K562 (cell line): ENCODE results near the gene CYP4V2. TPM values are rescaled to one million over a fixed set of nuclear protein-coding genes. Genes with fewer than 3 reads are reported as not detected.

Experiments
- ATAC-seq: fragments of 200-7000 bp; cut with Tn5 transposase; 3 replicates; pipeline ENCODE4 v1.9.1; 2020; ENCODE audit warnings: moderate library complexity
- BruUV-seq: library from RNA; stranded (reverse); fragments of 400-500 nt; replicated peaks from 2 replicates; lab custom pipeline; 2021; lab: Mats Ljungman, UMichigan
- CTCF ChIA-PET: fragments of 300-600 bp; formaldehyde crosslinking; extraction: SDS; loops from one replicate; lab custom pipeline; 2021; ENCODE audit warnings: low intra/inter-chr PET ratio; lab: Yijun Ruan, JAX
- POLR2A ChIA-PET: fragments of 300-600, 350-650 bp; sonication (Branson Sonifier 250); formaldehyde crosslinking; extraction: SDS; loops from one replicate; lab custom pipeline; 2021; ENCODE audit warnings: antibody characterized with exemption, inconsistent platforms; lab: Yijun Ruan, JAX
- DNase-seq, 4 experiments: peaks; one replicate each; pipeline versions ENCODE4 v3.0.0 to v3.0.0-alpha.2; 2011 to 2018; ENCODE audit warnings: low spot score in 3 of 4, mixed read lengths in 3 of 4; ENCODE audit errors: extremely low read depth in 1 of 4
- FAIRE-seq: peaks from 2 replicates; lab custom pipeline; 2011; peaks lifted over from hg19 to GRCh38; lab: Jason Lieb, UNC
- H2AFZ ChIP-seq: 2 replicates; pipeline ENCODE4 v1.6.0; 2011; ENCODE audit warnings: low read depth, low read length, control low read depth, inconsistent platforms
- H3K27ac ChIP-seq: fragments of 200-600 bp; 3 replicates; pipeline ENCODE4 v1.8.0; 2011; ENCODE audit warnings: low read depth, mild to moderate bottlenecking, control low read depth, inconsistent platforms, low read length, moderate library complexity, mixed read lengths; ENCODE audit errors: extremely low read depth
- H3K27me3 ChIP-seq, 2 experiments: fragments of 300-600 bp in 1 of 2; 2 replicates in 1 of 2; 3 replicates in 1 of 2; pipeline versions ENCODE4 v1.6.0 to v1.8.0; 2011; ENCODE audit warnings: inconsistent platforms in 2 of 2, low read length in 2 of 2, mild to moderate bottlenecking in 1 of 2, mixed read lengths in 1 of 2, moderate library complexity in 1 of 2; ENCODE audit not compliant: control insufficient read depth in 2 of 2, insufficient read depth in 2 of 2
- H3K36me3 ChIP-seq: fragments of 300-600 bp; 3 replicates; pipeline ENCODE4 v1.8.0; 2011; ENCODE audit warnings: mild to moderate bottlenecking, low read length, inconsistent platforms; ENCODE audit not compliant: control insufficient read depth, insufficient read depth
- H3K4me1 ChIP-seq, 2 experiments: fragments of 200-600 bp in 1 of 2; replicated peaks in 1 of 2; 2 replicates in 1 of 2; 3 replicates in 1 of 2; pipeline versions ENCODE4 v1.5.1 to v1.8.0; 2011; ENCODE audit warnings: inconsistent platforms in 2 of 2, low read length in 2 of 2, mild to moderate bottlenecking in 1 of 2, mixed read lengths in 1 of 2, moderate library complexity in 1 of 2; ENCODE audit not compliant: control insufficient read depth in 2 of 2, insufficient read depth in 2 of 2
- H3K4me2 ChIP-seq: 2 replicates; pipeline ENCODE4 v1.6.1; 2011; ENCODE audit warnings: low read length, control low read depth, inconsistent platforms, mixed read lengths; ENCODE audit not compliant: insufficient read depth
- H3K4me3 ChIP-seq: fragments of 200-600 bp; sonication (generic), shearing (Covaris generic); 2 replicates; pipeline ENCODE4 v1.5.1; 2016; ENCODE audit warnings: control low read depth, inconsistent platforms
- H3K79me2 ChIP-seq: fragments of 200-600 bp; 3 replicates; pipeline ENCODE4 v1.8.0; 2011; ENCODE audit warnings: low read length, inconsistent platforms; ENCODE audit not compliant: control insufficient read depth, insufficient read depth
- H3K9ac ChIP-seq, 2 experiments: 2 replicates each; pipeline versions ENCODE4 v1.6.0 to v1.6.1; 2011; ENCODE audit warnings: low read depth in 2 of 2, low read length in 2 of 2, control low read depth in 1 of 2, inconsistent platforms in 1 of 2, mild to moderate bottlenecking in 1 of 2, mixed read lengths in 1 of 2; ENCODE audit not compliant: insufficient read depth in 1 of 2
- H3K9me1 ChIP-seq: one replicate; pipeline ENCODE4 v1.6.0; 2011; ENCODE audit warnings: inconsistent platforms, mild to moderate bottlenecking, low read length, moderate library complexity; ENCODE audit not compliant: control insufficient read depth, insufficient read depth
- H3K9me3 ChIP-seq: replicated peaks from 2 replicates; pipeline ENCODE4 v1.5.1; 2011; ENCODE audit warnings: low read depth, low read length, inconsistent platforms; ENCODE audit not compliant: control insufficient read depth, insufficient read depth
- H4K20me1 ChIP-seq: replicated peaks from 2 replicates; pipeline ENCODE4 v1.6.1; 2011; ENCODE audit warnings: low read length, inconsistent platforms, mixed read lengths; ENCODE audit not compliant: control insufficient read depth, insufficient read depth
- CBX1 ChIP-seq: sonication (generic); IDR thresholded peaks from 2 replicates; pipeline ENCODE4 v1.6.1; 2016; ENCODE audit warnings: antibody characterized with exemption, low read depth, mild to moderate bottlenecking
- CBX3 ChIP-seq, 2 experiments: IDR thresholded peaks; 1 replicate in 1 of 2; 2 replicates in 1 of 2; pipeline ENCODE4 v1.6.1; 2012; ENCODE audit warnings: inconsistent platforms in 2 of 2, low read length in 2 of 2, borderline replicate concordance in 1 of 2, control low read depth in 1 of 2
- KDM1A ChIP-seq, 2 experiments: fragments of 450-650 bp; IDR thresholded peaks; 2 replicates each; pipeline ENCODE4 v1.6.1; 2016; ENCODE audit warnings: mild to moderate bottlenecking in 2 of 2
- PYGO2 ChIP-seq: fragments of 450-650 bp; IDR thresholded peaks from 2 replicates; pipeline ENCODE4 v1.6.1; 2016; ENCODE audit warnings: mild to moderate bottlenecking, missing genetic modification characterization, moderate library complexity, missing compliant biosample characterization
- RFX1 ChIP-seq: fragments of 450-650 bp; IDR thresholded peaks from 2 replicates; pipeline ENCODE4 v1.6.1; 2016; ENCODE audit warnings: mild to moderate bottlenecking, moderate library complexity
- ZFP30 ChIP-seq: fragments of 250-450 bp; sonication (Bioruptor Pico); IDR thresholded peaks from 2 replicates; pipeline ENCODE4 v1.8.0; 2022; ENCODE audit warnings: moderate library complexity, mild to moderate bottlenecking, inconsistent platforms, borderline replicate concordance
- WGBS: fragments of 100-300 bp; shearing (Covaris generic); methylation state at CpG from one replicate; pipeline ENCODE4 v1.1.6; 2016; ENCODE audit warnings: low coverage, mixed read lengths; ENCODE audit not compliant: insufficient coverage; ENCODE audit errors: missing lambda C conversion rate; 5-methylcytosine and 5-hydroxymethylcytosine counted together
- in situ Hi-C: fragments of 300-500 bp; cut with MboI; formaldehyde crosslinking; loops from 4 replicates; pipeline ENCODE4 v1.15.0; 2018; ENCODE audit warnings: inconsistent platforms, mixed read lengths
- intact Hi-C: fragments of 100-400 bp; cut with micrococcal nuclease; formaldehyde crosslinking; loops from 2 replicates; pipeline ENCODE4 v1.14.2; 2022
- polyA plus RNA-seq, 8 experiments: library from polyadenylated mRNA; depleted of rRNA in 4 of 8; stranded (reverse) in 5 of 8; unstranded in 3 of 8; fragments of >200 nt; fragmentation: Nextera tagmentation in 2 of 8; fragmentation: Illumina TruSeq in 1 of 8; extraction: Ambion mirVana in 2 of 8; extraction: Trizol in 1 of 8; gene quantifications; 2 replicates each; pipeline versions ENCODE4 v1.2.1 to v1.2.3, GENCODE V29; 2011 to 2014; ENCODE audit warnings: inconsistent platforms in 1 of 8, missing spikeins in 1 of 8
- total RNA-seq, 7 experiments: library from RNA; depleted of rRNA in 6 of 7; stranded (reverse); fragments of >200 nt in 6 of 7; fragmentation: Illumina TruSeq in 2 of 7; extraction: Trizol in 2 of 7; gene quantifications; 2 replicates each; pipeline versions ENCODE4 v1.2.1 to v1.2.3, GENCODE V29; 2011 to 2021; ENCODE audit warnings: low replicate concordance in 1 of 7
- TF ChIP-seq, protein P1 (sequence below): fragments of 450-650 bp; IDR thresholded peaks from 2 replicates; pipeline ENCODE4 v1.6.1; 2016
- TF ChIP-seq, protein P2 (sequence below): fragments of 250-450 bp; sonication (Bioruptor Pico); IDR thresholded peaks from 2 replicates; pipeline ENCODE4 v1.8.0; 2021; ENCODE audit warnings: moderate library complexity, mild to moderate bottlenecking, inconsistent platforms
- TF ChIP-seq, protein P3 (sequence below): sonication (generic); formaldehyde crosslinking; IDR thresholded peaks from 2 replicates; pipeline ENCODE4 v1.8.0; 2022; ENCODE audit warnings: missing genetic modification reagents, mild to moderate bottlenecking, moderate library complexity, borderline replicate concordance
- TF ChIP-seq, protein P4 (sequence below): sonication (generic); formaldehyde crosslinking; IDR thresholded peaks from 2 replicates; pipeline ENCODE4 v1.5.0; 2020; ENCODE audit warnings: missing genetic modification reagents

The CYP4V2 gene
- total and polyA plus RNA-seq, 9 of the 15 experiments (the other 6 are each of a cell fraction or from before 2014, with no cell fraction given), result 1.1 to 8.3 (median 3.9) TPM

DNA sequence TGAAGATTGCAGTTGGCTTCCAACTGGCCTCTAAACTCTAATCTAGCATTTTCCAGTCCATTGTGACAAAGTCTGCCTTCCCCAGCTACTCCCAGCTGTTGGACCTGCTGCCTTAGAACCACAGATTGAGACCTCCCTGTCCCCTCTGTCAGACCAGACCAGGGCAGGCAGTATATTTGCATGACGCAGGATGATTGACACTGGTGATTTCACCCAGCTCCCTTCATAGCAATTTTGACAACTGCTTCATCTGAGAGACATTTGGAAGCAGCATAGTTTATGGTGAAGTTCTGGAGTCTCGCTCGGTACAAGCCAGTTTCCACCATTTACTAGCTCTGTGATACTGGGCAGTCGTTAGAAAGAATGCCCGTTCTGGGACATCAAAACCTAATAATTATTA is 2.5 kb downstream of the CYP4V2 start:
- Histone ChIP-seq H3K27ac (no peak overlapping the region), H3K36me3 (no peaks in the 10 kb centered on the region), H3K27me3 (no peaks in the 10 kb centered on the region), H3K9me3 (no peaks in the 10 kb centered on the region), H3K79me2 (peaks cover 23% of the 10 kb centered on the region), H2AFZ (no peak overlapping the region), H3K4me2 (0 out of 2 replicates have a peak overlapping the region, but pooled peaks have one; percentile 9), H3K4me3 (no peak overlapping the region), H3K9ac (no peak overlapping the region), H3K9me1 (no peaks in the 10 kb centered on the region), H3K4me1 (peaks cover 13 to 16% of the 10 kb centered on the region in 2 experiments), H4K20me1 (no peaks in the 10 kb centered on the region)
- FAIRE-seq (no peak), ATAC-seq (no peak), DNase-seq (no peak)
- BruUV-seq, result no TSS peak
- intact Hi-C loops (no loop called here), in situ Hi-C loops (no loop called here)
- CTCF ChIA-PET, result no interaction called here
- POLR2A ChIA-PET, result interaction anchor here (0.6 kb wide), 1 partner anchor 372 kb away, joined by 3 read pairs; no protein-coding TSS in a partner anchor
- WGBS, result 94% methylated on average over 5 of the region's 5 CpGs
- TF ChIP-seq CBX1, result no peak
- TF ChIP-seq, protein P1, sequence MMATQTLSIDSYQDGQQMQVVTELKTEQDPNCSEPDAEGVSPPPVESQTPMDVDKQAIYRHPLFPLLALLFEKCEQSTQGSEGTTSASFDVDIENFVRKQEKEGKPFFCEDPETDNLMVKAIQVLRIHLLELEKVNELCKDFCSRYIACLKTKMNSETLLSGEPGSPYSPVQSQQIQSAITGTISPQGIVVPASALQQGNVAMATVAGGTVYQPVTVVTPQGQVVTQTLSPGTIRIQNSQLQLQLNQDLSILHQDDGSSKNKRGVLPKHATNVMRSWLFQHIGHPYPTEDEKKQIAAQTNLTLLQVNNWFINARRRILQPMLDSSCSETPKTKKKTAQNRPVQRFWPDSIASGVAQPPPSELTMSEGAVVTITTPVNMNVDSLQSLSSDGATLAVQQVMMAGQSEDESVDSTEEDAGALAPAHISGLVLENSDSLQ, result peak; percentile 82

DNA sequence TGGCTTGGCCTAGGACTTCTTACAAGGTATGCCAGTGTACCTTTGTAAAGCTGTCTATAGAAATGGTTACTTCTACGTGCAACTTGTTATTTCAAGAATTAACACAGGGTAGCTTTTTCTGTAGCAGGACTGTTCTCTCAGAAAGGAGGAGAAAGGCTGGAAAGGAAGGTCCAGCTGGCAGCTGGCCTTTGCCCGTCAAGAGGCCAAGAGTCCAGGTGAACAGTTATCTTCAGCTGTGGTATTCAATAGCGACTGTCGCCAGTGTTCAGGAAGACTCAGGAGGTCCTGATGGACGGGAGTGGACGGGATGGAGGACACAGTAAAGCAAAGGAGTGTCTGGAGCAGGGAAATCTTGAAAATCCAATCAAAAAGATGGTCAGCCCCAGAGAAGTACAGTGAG is 4.7 kb downstream of the CYP4V2 start:
- Histone ChIP-seq H4K20me1 (no peaks in the 10 kb centered on the region), H3K27me3 (no peaks in the 10 kb centered on the region), H3K9me1 (no peaks in the 10 kb centered on the region), H3K36me3 (no peaks in the 10 kb centered on the region)
- POLR2A ChIA-PET, result no interaction called here
- TF ChIP-seq, protein P2, sequence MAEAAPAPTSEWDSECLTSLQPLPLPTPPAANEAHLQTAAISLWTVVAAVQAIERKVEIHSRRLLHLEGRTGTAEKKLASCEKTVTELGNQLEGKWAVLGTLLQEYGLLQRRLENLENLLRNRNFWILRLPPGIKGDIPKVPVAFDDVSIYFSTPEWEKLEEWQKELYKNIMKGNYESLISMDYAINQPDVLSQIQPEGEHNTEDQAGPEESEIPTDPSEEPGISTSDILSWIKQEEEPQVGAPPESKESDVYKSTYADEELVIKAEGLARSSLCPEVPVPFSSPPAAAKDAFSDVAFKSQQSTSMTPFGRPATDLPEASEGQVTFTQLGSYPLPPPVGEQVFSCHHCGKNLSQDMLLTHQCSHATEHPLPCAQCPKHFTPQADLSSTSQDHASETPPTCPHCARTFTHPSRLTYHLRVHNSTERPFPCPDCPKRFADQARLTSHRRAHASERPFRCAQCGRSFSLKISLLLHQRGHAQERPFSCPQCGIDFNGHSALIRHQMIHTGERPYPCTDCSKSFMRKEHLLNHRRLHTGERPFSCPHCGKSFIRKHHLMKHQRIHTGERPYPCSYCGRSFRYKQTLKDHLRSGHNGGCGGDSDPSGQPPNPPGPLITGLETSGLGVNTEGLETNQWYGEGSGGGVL (CRISPR knock-in tag), result no peak
- TF ChIP-seq CBX3 (IDR thresholded peaks at IDR 0.05; ENCODE audit: borderline replicate concordance in 1 of 2, low read length in 2 of 2) (no peak), PYGO2 (tag) (no peak), ZFP30 (CRISPR knock-in tag) (no peak), KDM1A (IDR thresholded peaks at IDR 0.05) (no peak), RFX1 (no peak)
- TF ChIP-seq, protein P3, sequence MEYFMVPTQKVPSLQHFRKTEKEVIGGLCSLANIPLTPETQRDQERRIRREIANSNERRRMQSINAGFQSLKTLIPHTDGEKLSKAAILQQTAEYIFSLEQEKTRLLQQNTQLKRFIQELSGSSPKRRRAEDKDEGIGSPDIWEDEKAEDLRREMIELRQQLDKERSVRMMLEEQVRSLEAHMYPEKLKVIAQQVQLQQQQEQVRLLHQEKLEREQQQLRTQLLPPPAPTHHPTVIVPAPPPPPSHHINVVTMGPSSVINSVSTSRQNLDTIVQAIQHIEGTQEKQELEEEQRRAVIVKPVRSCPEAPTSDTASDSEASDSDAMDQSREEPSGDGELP (CRISPR knock-in tag), result no peak
- TF ChIP-seq, protein P4, sequence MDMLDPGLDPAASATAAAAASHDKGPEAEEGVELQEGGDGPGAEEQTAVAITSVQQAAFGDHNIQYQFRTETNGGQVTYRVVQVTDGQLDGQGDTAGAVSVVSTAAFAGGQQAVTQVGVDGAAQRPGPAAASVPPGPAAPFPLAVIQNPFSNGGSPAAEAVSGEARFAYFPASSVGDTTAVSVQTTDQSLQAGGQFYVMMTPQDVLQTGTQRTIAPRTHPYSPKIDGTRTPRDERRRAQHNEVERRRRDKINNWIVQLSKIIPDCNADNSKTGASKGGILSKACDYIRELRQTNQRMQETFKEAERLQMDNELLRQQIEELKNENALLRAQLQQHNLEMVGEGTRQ (CRISPR knock-in tag), result no peak
- TF ChIP-seq, all 486 proteins: peak for 0
- no peak overlapping the region for H3K4me3 ChIP-seq
- H3K9me3 ChIP-seq, result no peaks in the 10 kb centered on the region
- intact Hi-C loops (no loop called here), in situ Hi-C loops (no loop called here)
- no TSS peak for BruUV-seq
- H3K9ac ChIP-seq, result no peak overlapping the region
- no peak overlapping the region for H2AFZ ChIP-seq
- WGBS, result 85% methylated on average over 6 of the region's 6 CpGs
- no peak for ATAC-seq
- FAIRE-seq, result no peak
- DNase-seq, result no peak
- H3K27ac ChIP-seq, result no peak overlapping the region
- H3K4me2 ChIP-seq, result no peak overlapping the region
- peaks cover 0 to 10% of the 10 kb centered on the region in 2 experiments; a peak in 2 of 5 replicates for H3K4me1 ChIP-seq
- CTCF ChIA-PET, result no interaction called here
- H3K79me2 ChIP-seq, result peaks cover 12% of the 10 kb centered on the region
